AG08396 (cell line): ENCODE results near the gene TCEA2.

Source experiments
- DNase-seq: peaks from one replicate; pipeline ENCODE4 v3.0.0; 2012; ENCODE audit warnings: low spot score, mixed read lengths

Gene TCEA2

DNA sequence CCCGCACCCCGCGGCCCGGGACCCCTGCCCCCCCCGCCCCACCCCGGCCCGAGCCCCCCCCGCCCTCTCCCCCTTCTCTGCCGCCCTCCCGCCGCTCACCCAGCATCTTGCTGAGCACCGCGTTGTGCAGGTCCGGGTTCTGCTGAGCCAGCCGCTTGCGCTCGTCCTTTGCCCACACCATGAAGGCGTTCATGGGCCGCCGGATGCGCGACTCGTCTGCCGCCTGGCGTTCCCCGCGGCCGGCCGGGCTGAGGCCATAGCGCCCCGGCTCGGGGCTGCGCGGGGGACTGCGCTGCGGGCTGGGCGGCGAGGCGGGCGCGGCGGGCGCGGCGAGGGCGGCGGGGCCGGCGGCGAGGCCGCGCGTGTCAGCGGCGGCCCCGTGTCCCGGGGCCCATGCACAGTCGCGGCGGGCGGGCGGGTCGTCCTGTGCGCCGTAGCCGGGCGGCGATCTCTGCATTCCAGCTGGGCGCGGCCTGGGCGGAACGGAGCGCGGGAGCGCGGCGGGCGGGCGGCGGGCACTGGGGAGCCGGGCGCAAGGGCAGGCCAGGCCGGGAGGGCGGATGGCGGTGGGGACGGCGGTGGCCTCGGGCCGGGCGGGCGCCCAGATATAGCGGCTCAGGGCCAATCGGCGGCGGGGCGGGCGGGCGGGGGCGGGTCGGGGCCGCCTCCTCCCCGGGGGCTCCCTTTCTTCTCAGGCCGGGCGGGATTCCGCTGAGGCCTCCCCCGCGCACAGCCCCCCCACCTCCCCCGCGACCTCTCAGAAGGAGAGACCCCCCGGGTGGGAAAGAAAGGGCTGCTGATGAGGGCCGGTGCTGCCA lies 13.7 kb upstream of the TCEA2 start, which contains the start of gene SOX18:
Gene SOX18, minus strand, starts transcription at position 580 of the 818 bp plus-strand sequence. Its CDS starts 123 bp downstream, at position 457.
- DNase-seq = no peak

DNA sequence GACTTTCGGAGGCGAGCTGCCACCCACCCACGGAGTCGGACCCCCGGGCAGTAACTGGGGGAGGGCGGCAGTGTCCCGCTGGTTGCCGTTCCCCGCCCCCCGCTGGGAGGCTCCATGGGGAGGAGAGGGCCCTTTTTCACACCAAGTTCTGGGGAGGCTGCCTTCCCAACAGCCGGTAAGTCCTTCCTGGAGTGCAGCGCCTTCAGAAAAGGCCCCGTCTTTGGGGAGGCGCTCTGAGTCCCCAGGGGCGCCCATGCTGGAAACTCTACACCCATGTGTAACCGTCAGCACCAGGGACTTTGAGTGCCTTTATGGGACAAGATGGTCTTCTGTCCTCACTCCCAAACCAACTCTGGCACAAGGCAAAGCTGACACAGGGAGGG lies 13.1 kb upstream of the TCEA2 start:
- no peak for DNase-seq

DNA sequence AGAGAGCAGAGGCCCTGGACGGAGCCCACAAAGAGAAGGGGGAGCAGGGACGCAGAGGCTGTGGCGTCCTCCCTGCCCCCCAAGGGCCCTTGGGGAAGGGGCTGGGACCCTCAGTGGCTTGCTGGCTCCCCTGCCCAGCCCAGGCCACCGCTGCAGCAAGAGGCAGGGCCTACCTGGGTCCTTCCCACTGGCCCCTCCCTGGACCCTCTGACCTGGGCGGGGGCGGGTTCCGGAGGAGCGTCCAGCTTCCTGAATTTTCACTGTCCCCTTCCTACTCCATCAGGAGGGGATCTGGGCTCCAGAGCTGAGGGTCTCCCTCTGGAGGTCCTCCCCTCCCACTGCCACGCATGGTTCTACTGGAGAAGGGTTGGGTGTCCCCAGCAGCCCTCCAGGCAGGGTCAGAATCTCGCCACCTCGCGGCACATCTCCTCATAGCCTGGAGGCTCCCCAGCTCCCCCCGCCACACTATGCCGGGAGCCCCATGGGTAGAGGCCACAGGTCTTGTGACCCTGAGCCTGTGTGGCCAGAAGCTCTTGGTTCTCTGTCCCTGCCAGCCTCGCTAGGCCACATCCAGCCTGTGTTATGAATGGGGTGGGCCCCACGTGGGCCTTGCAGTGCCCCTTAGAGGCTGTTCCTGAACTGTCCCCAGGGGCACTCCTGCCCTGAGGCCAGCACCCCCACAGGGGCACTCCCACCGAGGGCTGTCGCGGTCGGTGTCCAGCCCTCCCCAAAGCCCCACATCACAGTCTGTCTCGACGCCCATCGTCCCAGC lies 12.6 kb upstream of the TCEA2 start:
- DNase-seq = no peak

DNA sequence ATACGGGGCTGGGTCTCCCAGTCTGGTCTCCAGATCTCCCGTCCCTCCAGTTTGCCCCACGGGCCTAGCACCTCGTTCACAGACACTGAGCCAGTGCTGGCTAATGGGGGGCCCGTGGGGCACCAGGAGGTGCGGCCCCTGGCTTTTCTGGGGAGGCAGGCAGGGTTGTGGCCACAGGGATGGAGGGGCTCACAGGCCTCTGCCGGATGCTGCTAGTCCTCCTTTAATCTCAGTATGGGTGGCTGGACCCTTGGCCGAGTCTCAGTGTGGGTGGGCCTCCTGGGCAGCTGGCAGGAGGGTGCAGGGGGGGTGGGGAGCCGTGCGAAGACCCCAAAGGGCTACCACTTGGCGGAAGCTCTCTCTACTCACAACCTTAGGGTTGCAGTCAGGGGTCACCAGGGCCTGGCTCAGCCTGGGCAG lies 12.0 kb upstream of the TCEA2 start:
- no peak for DNase-seq

DNA sequence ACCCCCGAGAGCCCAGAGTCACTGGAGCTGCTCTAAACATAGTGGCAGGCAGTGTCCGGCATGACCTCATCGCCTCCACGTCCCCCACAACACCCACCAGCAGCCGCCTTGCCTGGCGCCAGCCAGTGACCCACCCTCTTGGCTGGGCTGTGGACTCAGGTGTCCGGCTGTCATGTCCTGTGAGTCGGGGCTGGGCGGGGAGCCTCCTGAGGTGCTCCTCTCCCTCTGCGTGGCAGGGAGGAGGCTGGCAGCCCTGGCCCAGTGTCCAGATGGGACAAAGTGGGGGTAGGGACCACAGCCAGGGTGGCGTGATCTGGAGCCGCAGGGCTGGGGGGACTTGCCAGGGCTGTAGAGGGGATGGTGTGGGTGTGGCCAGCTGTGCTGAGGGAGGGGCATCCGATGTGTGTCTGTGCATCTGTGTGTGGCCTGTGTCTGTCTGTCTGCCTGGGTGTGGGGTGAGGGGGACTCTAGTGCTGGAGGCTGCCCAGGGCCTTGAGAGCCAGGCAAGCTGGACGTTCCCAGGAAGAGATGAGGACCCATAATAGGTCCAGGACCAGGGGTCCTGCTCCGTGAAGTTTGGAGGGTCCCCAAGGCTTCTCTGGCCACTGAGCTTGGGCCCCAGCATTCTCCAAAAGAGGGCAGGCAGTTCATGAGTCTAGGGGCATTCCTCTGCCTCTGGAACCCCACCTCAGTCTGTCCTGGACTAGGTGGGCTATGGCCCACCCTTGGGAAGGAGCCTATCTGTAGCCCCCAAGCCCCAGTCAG lies 11.3 kb upstream of the TCEA2 start:
- DNase-seq = no peak

DNA sequence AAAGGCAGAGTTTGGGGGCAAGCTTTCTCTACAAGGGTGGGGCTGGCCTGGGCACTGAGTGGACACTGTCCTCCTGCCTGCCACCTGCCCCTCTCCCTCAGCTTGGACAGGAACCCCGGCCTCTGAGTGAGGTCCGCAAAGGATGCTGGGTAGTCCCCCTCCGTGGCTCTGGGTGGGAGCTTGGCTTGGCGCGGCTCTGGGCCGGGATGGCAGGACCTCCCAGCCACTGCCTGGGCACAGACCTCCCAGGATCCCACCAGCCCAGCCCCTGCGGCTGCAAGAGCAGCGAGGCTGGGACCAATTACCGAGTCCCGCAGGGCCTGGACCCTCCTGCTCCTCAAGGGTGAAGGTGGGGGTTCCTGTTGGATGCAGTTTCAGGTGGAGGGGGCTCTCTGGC lies 10.7 kb upstream of the TCEA2 start:
- DNase-seq = no peak

DNA sequence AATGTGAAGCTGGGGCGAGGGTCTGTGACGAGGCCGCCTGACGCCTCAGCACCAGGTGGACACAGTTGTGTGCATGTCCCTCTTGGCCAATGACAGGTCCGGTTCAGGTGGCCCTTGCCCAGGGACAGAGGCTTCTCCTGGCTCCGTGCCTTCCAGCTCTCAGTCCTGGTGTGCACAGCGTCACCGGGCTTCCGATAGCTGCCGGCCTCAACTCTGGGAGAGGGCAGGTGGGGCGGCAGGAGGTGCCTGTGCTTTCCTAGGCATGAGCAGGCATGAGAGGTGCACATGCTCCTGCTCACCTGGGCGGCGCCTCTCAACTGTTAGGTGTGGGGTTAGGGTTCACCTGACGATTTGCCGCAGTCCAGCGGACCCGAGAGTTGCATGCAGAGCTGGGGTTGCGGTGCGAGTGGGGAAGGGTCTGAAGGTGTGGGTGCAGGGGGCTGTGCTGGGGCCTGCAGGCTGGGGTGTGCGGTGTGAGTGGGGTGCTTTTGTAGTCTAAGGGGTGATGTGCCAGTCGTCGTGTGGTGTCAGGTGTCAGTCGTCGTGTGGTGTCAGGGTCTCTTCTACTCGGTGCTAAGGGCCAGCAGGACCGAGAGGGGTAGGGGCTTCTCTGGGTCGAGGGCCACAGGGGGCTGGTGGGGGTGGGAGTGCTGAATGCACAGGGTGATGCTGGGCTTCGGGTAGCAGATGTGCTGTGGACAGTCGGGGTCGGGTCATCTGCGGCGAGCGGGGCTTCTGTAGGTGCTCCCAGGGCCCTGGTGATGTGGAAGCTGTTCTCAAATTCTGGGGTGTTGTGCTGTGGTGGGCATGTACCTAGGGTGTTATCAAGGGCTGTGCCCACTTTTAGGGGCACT lies 9.8 kb upstream of the TCEA2 start:
- no peak for DNase-seq

DNA sequence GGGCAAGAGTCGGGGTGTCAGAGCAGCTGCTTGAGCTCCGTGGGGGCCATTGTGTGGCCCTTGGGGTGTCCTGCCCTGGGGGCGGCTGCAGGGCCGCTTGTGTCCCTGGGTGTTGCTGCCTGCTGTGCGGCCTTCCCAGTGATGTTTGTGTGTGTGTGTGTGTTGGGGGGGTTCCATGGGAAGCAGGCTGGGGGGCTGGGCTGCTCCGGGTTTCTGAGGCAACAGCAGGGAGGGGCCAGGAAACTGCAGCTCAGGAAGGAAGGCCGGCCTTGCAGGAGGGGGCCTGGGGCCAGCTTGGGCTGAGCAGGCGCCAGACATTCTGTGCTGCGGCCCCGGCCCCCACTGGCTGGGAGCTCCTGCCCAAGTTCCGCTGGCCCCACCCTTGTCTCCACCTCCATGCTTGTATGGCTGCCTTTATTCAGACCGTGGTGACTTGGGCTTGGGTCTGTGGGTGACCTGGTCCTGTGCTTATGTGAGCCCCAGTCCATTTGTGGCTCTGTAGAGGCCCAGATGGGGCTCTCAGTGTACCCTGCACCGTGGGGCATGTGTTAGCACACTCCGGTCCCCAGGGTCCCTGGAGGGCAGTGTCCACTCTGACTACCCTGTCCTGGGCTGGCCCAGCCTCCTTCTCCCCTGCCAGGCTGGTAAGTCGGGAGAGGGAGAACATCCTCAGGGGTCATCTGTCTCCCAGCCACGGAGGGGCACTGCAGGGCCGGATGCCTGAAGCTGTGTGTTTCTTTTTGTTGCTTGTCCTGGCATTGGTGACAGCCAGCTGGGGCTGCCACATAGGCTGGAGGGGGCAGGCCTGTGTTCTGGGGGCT lies 8.9 kb upstream of the TCEA2 start:
- DNase-seq = no peak

DNA sequence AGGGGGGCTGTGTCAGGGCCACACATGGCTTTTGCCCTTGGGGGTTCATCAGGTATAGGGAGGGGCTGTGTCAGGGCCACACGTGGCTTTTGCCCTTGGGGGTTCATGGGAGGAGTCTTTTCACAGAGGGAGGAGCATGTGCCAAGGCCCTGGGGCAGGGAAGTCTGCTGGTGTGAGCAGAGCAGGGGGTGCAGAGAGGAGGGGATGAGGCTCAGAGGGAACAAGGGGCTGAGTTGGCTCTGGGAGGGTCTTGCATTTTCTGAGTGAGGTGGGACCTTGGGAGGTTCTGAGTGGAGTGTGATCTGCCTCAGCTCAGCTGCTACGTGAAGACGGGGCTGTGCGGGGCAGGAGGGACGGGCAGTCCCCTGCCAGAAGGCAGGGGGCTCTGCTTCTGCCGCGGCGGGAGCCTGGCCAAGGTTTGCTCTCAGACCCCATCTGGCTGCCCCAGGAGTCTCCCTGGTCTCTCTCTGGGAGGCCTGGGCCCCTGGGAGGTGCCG lies 7.6 kb upstream of the TCEA2 start:
- DNase-seq = no peak

DNA sequence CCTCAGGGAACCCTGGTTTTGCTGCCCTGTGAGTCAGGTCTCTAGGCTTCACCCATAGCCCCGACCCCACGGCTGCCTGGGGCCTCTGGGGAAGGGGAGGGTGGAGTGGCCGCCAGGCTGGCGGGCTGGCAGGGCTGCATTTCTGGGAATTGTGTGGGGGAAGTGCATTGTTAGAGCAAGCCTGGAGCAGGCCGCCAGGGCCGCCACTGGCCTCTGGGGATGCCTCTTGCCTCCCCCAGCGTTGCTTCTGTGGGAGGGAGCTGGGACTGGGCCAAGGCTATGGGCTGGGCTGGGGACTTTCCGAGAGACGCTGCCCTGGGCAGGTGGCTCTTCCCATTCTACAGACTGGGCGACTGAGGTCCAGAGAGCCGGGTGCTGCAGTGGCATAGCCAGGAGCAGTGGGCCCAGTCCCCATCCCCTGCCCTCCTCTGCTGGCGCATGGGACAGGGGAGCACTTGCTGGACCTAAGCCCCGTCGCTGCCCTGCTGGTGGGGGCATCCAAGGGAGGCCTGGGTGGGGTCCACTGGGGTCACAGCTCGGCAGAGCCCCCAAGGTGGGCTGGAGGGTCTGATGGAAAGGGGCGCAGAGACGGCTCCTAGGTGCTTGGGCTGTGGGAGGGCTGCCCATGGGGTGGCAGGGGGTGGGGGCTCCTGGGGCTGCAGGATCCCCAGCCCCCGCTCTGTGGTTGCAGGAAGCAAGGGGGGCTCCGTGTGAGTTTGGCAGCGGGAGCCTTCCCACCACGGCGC lies 6.9 kb upstream of the TCEA2 start:
- no peak for DNase-seq

DNA sequence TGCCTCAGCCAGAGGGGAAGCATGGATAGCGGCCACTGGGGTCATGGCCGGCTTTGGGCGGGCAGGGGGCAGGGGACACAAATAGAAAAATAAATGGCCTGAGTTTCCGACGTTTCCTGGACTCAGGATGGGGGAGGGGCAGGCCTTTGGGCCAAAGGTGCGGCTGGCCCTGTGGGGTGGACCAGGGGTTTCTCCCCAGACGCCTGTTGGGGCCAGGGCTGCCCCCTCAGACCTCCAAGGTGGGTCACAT lies 6.4 kb upstream of the TCEA2 start:
- DNase-seq = no peak

DNA sequence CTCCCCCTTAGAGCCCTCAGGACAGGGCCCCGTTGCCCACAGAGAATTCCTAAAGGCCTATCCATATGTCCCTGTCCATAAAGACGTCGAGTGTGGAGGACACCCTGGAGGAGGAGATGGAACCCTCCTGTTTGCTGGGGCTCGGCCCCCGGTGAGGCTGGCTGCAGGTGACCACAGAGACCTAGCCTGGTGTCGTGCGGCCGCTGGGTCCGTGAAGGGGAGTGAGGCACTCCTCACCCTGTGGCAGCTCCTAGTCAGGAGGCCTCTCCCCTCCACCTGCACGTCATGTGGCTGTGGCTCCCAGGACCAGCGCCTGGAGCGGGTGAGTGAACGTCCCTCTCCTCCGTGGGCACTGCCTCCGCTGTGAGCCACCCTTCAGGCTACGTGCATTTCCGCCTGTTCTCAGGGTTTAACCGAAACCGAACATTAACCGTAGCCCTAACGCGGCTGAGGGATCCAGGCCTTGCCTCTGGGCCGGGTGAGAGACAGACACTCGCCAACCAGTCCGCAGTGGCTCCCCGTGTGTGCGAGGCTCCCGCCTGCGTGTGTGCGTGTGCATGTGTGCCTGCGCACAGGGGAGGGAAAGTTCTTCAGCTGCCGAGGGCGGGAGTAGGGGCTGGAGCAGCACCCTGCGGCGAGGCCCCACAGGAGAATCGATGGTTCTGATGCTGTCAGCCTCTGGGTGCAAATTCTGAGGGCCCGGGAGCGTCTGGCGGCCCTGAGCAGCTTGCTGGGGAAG lies 5.9 kb upstream of the TCEA2 start:
- no peak for DNase-seq

DNA sequence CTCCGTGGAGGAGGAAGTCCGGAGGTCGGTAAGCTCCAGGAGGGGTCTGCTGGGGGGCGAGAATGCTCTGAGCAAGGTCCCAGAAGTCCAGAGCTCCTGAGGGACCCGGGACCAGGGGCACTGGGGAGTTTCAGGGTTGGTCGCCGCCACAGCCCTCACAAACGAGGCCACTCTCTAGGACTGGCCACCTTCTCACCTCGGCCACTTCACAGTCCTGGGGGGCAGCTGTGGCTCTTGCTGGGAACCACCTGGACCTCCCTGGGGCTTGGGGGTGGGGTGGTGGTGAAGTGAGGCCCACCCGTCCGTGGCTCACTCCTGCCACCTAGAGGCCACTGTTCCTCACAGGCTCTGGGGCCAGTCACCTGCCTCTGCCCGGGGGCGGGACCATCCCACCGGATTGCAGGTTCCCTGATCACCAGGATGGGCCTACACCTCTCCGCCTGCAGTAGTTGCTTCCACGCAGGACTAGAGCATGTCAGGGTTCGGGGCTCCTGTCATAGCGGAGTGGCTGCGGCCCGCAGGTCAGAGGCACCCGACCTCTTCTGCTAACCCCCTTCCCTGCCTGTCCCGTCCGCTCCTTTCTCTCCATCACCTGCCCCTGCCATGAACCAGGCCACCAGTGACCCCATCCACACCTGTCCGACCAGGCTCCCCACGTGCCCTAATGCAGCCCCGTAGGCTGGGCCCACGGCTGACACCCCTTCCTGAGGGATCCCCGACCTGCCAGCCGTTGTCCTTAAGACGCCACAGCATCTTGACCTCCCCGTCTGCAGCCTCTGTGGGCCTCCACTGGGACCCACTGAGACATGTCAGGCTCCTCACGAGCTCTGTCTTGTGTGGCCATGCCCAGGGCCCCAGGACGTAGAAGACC lies 5.1 kb upstream of the TCEA2 start:
- DNase-seq = peak; percentile 85

DNA sequence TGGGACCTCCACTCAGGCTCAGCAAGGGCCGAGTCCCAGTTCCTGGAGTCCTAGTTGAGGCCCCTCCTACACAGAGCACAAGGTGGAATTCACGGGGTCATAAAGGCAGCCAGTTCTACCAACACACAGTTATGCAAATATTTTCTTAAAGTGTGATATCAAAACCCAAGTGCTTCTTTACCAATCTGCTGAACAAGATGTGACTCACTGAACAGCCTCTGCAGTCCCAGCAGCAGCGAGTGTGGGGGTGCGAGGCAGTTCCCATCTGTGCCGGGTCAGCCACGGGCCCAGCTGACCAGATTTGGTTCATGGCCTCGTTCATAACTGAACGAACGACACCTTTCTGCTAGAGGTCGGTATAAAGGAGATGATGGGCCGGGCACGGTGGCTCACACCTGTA lies 4.5 kb upstream of the TCEA2 start:
- no peak for DNase-seq

DNA sequence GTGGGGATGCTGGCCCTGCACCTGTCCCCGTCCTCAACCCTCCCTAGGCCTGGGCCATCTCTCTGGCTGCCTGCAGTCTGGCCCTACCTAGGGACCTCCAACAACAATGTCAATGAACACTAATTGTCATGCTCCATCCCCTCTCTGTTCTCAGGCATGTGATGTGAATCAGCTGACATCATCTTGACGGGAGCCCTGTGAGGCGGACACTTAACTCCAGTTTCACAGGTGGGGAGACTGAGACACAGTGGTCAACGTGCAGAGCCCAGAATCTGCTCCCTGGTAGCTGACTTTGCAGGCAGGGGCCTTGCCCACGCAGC lies 762 bp upstream of the TCEA2 start:
- no peak for DNase-seq

DNA sequence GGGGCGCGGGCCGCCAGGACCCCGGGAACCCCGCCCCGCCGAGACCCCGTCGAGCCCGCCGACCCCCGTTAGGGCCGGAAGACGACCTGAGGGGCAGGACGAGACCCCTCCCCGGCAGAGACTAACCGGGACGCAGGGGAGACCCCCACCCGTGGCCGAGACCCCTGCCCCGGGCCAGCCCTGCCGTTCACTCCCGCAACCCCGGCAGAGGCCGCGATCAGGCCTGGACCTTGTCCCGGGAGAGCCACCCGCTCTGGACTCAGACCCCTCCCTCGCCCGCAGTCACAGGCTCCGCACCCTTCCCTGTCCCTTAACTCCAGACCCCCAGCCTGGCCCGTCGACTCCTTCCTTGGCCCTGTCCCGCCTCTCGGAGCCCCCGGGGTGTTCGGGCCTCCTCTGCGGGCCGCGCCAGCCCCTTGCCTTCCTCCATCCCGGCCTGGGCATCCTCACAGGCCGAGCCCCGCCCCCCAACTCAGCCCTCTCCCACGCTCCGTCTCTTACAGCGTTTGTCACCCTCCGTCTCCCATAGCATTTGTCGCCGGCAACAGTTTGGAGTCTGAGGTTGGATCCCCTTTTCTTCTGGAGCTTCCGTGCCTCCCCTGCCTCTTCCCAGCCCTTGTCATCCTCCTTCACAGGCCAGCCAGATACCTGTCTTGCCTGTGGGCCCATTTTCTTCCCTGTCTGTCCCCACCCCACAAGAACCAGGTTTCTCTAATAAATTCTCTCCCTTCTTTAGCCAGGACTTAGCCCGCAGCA lies 569 bp downstream of the TCEA2 start:
- no peak for DNase-seq

DNA sequence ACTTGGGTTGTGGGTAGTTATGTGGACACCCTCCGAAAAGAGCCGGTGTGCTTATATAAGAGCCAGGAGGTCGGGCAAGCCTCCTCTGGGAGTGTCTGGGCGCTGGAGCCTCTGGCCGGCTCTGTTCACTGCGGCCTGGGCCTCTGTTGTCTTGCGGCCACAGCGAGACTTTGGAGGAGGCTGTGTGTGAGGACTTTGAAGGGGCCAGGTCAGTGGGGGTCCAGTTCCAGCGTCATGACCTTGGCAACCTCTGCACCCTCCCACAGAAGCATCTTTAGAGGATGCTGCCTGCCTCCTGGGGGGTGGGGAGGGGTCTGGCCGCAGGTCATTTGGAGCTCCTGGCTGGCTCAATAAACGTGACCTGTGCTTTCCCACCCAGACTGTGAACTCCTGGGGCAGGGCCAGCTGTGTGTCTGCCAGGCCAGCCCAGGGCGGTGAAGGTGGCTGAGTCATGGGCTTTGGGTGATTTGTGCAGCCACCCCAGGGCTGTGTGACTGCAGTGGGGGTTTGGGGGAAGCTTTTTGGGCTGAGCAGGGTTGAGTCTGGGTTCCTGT lies 1.2 kb downstream of the TCEA2 start:
- DNase-seq = peak; percentile 89
